Breast epithelium (tissue), 3 donors: Measurements from ENCODE around the gene KIF3B.

Experiments
- POLR2A ChIP-seq: fragments of 450-650 bp; IDR thresholded peaks from one replicate; pipeline ENCODE4 v1.6.1; 2016; ENCODE audit warnings: antibody characterized with exemption, mild to moderate bottlenecking, moderate library complexity
- POLR2AphosphoS5 ChIP-seq, 3 donors: sonication (generic); formaldehyde crosslinking; IDR thresholded peaks; one replicate each; pipeline ENCODE4 v1.6.1; 2017; ENCODE audit warnings: antibody characterized with exemption in 3 of 3
- TF ChIP-seq, protein P1 (sequence below), 3 donors: fragments of 450-650 bp; IDR thresholded peaks; one replicate each; pipeline ENCODE4 v1.5.1; 2016 to 2017; ENCODE audit warnings: antibody characterized with exemption in 3 of 3, mild to moderate bottlenecking in 3 of 3, moderate library complexity in 3 of 3

DNA sequence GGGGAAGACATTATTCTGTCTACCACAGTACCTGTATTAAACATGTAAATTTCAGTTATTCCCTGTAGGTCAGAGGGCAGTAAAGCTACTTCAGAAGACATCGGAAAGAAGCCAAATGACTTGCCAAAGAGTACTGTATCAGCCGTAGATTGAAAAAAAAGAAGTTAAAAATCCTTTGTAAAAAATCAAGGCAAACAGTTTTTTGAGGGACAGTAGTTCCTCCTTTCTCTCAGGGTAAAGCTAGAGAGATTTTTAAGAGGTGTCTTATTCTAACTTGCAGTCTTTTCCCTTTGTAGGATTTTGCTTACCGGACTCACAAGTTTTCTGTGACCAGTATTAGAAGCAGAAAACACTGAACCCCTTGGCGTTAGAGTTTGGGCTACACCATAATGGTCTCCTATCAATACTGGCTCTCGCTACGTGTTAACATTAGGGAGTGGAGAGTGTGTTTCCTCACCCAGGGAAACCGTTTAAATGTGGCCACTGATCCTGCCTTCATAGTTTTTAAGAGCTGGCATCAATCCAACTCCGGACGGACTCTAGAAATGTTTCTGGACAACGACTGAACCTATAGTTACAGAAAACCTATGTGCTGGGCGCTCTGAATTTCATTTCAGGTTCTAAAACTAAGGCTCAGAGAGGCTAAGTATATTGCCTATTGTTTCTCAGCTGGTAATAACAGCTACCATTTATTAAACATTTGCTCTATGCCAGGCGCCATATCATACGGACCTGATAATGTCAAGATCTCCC is 79.3 kb downstream of the KIF3B start:
- TF ChIP-seq POLR2AphosphoS5 (IDR thresholded peaks at IDR 0.05) (no peak), POLR2A (no peak)
- TF ChIP-seq, protein P1, sequence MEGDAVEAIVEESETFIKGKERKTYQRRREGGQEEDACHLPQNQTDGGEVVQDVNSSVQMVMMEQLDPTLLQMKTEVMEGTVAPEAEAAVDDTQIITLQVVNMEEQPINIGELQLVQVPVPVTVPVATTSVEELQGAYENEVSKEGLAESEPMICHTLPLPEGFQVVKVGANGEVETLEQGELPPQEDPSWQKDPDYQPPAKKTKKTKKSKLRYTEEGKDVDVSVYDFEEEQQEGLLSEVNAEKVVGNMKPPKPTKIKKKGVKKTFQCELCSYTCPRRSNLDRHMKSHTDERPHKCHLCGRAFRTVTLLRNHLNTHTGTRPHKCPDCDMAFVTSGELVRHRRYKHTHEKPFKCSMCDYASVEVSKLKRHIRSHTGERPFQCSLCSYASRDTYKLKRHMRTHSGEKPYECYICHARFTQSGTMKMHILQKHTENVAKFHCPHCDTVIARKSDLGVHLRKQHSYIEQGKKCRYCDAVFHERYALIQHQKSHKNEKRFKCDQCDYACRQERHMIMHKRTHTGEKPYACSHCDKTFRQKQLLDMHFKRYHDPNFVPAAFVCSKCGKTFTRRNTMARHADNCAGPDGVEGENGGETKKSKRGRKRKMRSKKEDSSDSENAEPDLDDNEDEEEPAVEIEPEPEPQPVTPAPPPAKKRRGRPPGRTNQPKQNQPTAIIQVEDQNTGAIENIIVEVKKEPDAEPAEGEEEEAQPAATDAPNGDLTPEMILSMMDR (IDR thresholded peaks at IDR 0.05) = no peak
